ENCODE measurements around the gene BMP7. TPM values are rescaled to one million over a fixed set of nuclear protein-coding genes. Genes with fewer than 3 reads are reported as not detected.

The BMP7 gene
- total and polyA plus RNA-seq, 2 donors (not counting 3 experiments of a cell fraction or from before 2014, with no cell fraction given) = not detected

GRCh38 chr20:57150559-57150958 is 115.9 kb downstream of the BMP7 start:
- dilution Hi-C loops (cut with MboI; ENCODE audit: extremely low pct_ligation_motif_present, low sequenced_read_pairs) = no loop called here
- POLR2A ChIA-PET = no interaction called here
- FAIRE-seq = no peak
- Histone ChIP-seq H4K20me1 (replicated peaks; ENCODE audit: control insufficient read depth, extremely low read depth, insufficient read depth, low read length) (no peaks in the 10 kb centered on the region), H3K4me1 (ENCODE audit: control insufficient read depth, extremely low read depth, insufficient read depth, low read length) (no peaks in the 10 kb centered on the region), H3K27me3 (ENCODE audit: control insufficient read depth in 2 of 2, insufficient read depth in 2 of 2, low read length in 2 of 2) (no peaks in the 10 kb centered on the region), H3K9me3 (replicated peaks; ENCODE audit: control insufficient read depth, insufficient read depth, low read length) (no peaks in the 10 kb centered on the region), H3K9ac (replicated peaks; ENCODE audit: extremely low read depth, insufficient read depth, low read length) (no peak overlapping the region), H3K9me1 (replicated peaks; ENCODE audit: control insufficient read depth, extremely low read depth, insufficient read depth, low read length) (no peaks in the 10 kb centered on the region), H3K4me2 (ENCODE audit: insufficient read depth, low read length) (no peak overlapping the region), H3K36me3 (ENCODE audit: control insufficient read depth in 2 of 2, extremely low read depth in 1 of 2, insufficient read depth in 2 of 2, low read length in 2 of 2) (no peaks in the 10 kb centered on the region), H3K4me3 (replicated peaks in 1 of 3; ENCODE audit: insufficient read depth in 1 of 3, low read depth in 1 of 3, low read length in 3 of 3) (no peak overlapping the region), H3K79me2 (ENCODE audit: control insufficient read depth, insufficient read depth, low read length) (no peaks in the 10 kb centered on the region), H3K27ac (ENCODE audit: insufficient read depth, low read depth, low read length) (no peak overlapping the region), H2AFZ (ENCODE audit: low read depth, low read length) (no peak overlapping the region)
- no peak for TF ChIP-seq CTCF (IDR thresholded peaks at IDR 0.05; ENCODE audit: extremely low read depth in 1 of 2, insufficient read depth in 1 of 2, low read depth in 1 of 2, low read length in 2 of 2)
- TF ChIP-seq FOS (IDR thresholded peaks at IDR 0.05; ENCODE audit: borderline replicate concordance, insufficient read depth, low read length) = no peak
- TF ChIP-seq MYC (IDR thresholded peaks at IDR 0.05; ENCODE audit: low read depth, low read length) = no peak
- TF ChIP-seq MAX (IDR thresholded peaks at IDR 0.05; ENCODE audit: insufficient read depth, insufficient read length) = no peak
- no peak for TF ChIP-seq POLR2A (IDR thresholded peaks at IDR 0.05; ENCODE audit: low read depth, low read length)
- TF ChIP-seq POLR2AphosphoS5 (IDR thresholded peaks at IDR 0.05; ENCODE audit: insufficient read depth, low read depth, low read length) = no peak
- no peak for TF ChIP-seq EZH2 (IDR thresholded peaks at IDR 0.05; ENCODE audit: borderline replicate concordance, low read depth, low read length, severe bottlenecking)
- no peak for TF ChIP-seq GATA2 (IDR thresholded peaks at IDR 0.05; ENCODE audit: insufficient read depth, insufficient read length, low read depth, low read length)
- no peak for TF ChIP-seq JUN (IDR thresholded peaks at IDR 0.05; ENCODE audit: borderline replicate concordance, insufficient read depth, insufficient read length, low read depth)
- BruUV-seq (replicated peaks) = no TSS peak
- intact Hi-C loops (cut with micrococcal nuclease) = no loop called here
- CTCF ChIA-PET = no interaction called here
- DNase-seq (ENCODE audit: low read depth, low spot score) = no peak

Measured in endothelial cell of umbilical vein (primary cell).